C4-2B (cell line): ENCODE results near the gene RAB7B.

ENCODE experiments used
- H3K27ac ChIP-seq: fragments of 450-650 bp; 2 replicates; pipeline ENCODE4 v1.5.1; 2017
- ZFX ChIP-seq: fragments of 450-650 bp; IDR thresholded peaks from 2 replicates; pipeline ENCODE4 v1.6.1; 2017
- TF ChIP-seq, protein P1 (sequence below): fragments of 450-650 bp; conservative IDR thresholded peaks from 2 replicates; pipeline ENCODE4 v1.5.1; 2017; ENCODE audit warnings: mild to moderate bottlenecking

Gene RAB7B

DNA sequence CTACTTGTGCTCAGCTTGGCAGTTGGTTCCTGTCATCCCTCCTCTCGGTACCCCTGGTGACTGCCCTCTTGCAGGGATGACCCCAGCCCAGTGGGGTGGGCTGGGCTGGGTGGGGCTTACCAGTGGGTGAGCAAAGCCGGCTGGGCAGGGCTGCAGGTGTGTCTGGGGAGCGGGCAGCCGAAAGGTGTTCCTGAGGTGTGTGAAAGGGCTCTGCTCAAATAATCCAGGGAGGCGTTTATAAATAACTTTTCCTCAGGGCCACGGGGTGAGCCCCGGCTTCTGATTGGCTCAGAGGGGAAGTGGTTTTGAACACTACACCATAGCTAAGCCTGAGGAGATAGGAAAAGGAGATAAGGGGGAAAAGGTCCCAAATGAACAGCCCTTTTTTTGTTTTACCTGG is 60.0 kb downstream of the RAB7B start, which contains the start of gene SLC26A9:
SLC26A9 (minus strand) TSS at position 212 of the 400 bp plus-strand sequence. CDS start 7,636 bp downstream, outside the sequence.
- TF ChIP-seq, protein P1, sequence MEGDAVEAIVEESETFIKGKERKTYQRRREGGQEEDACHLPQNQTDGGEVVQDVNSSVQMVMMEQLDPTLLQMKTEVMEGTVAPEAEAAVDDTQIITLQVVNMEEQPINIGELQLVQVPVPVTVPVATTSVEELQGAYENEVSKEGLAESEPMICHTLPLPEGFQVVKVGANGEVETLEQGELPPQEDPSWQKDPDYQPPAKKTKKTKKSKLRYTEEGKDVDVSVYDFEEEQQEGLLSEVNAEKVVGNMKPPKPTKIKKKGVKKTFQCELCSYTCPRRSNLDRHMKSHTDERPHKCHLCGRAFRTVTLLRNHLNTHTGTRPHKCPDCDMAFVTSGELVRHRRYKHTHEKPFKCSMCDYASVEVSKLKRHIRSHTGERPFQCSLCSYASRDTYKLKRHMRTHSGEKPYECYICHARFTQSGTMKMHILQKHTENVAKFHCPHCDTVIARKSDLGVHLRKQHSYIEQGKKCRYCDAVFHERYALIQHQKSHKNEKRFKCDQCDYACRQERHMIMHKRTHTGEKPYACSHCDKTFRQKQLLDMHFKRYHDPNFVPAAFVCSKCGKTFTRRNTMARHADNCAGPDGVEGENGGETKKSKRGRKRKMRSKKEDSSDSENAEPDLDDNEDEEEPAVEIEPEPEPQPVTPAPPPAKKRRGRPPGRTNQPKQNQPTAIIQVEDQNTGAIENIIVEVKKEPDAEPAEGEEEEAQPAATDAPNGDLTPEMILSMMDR = no peak
- no peak for TF ChIP-seq ZFX
- H3K27ac ChIP-seq = no peak within 1 kb of the TSS

DNA sequence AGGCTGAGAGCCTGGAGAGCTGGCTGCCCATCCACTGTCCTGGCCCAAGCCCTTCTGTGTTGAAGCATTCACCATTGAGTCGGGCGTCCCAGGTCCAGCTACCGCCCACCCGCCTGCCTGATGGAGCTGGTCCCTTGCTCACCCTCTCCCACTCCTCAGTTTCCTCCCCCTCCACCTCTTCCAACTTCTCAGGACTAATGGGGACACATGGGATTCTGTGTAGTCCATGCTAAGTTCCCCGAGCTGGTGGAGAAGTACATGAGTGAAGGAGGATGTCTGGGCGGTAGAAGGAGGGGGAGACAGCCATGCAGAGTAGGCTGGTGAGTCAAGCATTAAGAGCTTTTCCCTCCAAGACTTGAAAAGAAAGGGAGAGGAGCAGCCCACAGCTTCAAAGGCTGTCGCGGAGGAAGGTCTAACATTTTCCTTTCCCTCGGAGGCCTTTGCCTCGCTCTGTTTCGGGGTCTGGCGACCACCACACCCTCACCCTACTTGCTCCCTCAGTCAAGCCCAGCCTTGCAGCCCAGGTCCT is 60.5 kb downstream of the RAB7B start:
- no peak overlapping the region for H3K27ac ChIP-seq
- TF ChIP-seq ZFX = no peak
- TF ChIP-seq, protein P1 = no peak

DNA sequence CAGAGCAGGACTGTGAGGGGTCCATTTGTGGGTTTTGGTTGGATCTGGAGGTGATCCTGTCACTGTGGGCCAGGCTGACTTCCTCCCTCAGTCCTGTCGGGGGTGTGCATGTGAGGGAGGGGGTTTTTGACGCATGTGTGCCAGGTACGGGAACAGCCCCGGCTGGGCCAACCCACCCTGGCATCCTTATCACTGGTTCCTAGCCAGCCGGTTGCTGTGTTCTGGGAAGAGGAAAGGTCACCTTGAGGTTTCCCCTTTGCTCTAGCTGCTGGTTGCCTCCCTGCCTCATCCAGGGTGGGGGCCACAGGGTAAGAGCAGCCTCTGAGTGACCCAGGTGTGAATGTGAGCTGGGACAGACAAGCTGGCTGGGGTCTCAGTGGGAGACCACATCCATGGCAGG is 62.5 kb downstream of the RAB7B start:
- H3K27ac ChIP-seq = no peak overlapping the region
- TF ChIP-seq ZFX = no peak
- TF ChIP-seq, protein P1 = no peak

DNA sequence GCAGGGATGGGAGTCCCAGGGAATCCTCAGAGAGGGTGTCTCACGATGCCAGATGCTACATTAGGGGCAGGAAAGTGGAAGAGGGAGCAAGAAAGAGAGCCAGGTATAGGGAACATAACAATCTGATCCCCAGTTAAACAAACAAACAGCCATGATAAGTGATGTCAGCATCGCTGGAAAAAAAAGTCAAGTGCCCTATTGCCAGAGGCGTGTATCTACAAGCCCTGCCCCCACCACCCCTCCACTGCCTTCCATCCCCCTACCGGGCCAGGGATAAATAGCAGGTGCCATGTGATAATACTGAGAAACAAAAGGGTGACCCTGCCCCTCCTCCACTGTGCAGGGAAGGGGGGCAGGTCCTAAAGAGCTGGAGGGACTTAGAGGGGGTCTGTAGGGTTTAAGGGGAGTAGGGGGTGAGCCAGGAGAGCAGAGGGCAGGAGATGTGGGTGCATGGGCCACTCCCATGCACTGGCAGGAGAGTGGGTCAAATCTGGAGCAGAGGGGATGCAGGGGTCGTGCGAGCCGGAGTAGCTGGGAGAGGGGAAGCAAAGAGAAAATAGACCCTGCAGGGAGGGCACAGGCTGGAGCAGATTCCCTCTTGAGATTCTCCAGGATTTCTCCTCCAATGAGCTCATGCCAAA is 63.4 kb downstream of the RAB7B start:
- no peak for TF ChIP-seq ZFX
- TF ChIP-seq, protein P1 = no peak; the same call in 1 of the 2 replicates
- H3K27ac ChIP-seq = no peak overlapping the region

DNA sequence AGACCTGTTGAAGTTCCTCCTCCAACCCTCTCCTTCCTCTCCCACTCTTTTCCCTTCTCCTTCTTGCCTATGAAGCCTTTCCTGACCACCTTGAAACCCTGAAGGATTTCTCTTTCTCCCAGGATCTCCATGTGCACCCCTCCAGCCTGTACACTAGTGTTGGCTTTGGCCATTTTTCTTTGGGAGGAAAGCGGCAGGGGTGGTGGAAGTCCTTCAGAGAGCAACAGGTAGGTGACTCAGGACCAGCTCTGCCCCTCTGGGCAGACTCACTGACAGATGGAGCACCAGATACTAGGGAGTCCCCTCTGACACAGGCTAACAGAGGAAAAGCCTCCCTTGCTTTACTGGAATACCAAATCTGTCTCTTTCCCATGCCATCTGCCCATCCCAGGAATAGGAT is 64.5 kb downstream of the RAB7B start:
- H3K27ac ChIP-seq = no peak overlapping the region
- TF ChIP-seq ZFX = no peak
- TF ChIP-seq, protein P1 = no peak

DNA sequence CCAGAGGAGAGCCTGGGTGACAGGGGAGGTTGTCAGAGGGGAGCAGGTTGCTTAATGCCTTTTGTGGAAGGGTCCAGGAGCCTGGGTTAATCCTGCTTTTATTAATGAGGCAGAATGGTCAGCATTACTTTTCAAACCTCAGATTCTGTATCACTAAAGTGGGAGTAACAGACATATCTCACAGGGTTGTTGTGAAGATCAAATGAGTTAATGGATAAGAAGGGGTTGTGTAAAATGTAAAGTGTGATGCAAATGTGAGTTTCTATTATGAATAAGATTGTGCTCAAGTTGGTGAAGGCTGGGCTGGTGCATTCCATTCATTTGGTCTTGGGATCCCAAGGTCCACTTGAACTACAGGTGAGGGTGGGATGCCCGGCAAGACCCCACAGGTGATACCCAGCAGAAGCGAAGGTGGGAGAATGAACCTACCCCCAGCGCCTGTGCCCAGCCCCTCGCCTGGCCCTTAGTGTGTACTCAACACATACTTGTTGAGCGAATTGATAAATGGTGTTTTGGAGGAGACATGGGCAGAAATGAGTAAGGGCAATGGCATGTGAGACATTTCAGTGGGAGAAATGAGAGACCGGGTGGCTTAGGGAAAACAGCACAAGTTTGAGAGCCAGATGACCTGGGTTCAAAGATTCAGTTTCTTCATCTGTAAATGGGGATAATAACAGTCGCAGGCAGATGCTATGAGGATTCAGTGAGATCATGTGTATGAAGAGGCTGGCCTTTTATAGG is 66.2 kb downstream of the RAB7B start:
- H3K27ac ChIP-seq = no peak overlapping the region
- TF ChIP-seq, protein P1 = no peak
- TF ChIP-seq ZFX = no peak

DNA sequence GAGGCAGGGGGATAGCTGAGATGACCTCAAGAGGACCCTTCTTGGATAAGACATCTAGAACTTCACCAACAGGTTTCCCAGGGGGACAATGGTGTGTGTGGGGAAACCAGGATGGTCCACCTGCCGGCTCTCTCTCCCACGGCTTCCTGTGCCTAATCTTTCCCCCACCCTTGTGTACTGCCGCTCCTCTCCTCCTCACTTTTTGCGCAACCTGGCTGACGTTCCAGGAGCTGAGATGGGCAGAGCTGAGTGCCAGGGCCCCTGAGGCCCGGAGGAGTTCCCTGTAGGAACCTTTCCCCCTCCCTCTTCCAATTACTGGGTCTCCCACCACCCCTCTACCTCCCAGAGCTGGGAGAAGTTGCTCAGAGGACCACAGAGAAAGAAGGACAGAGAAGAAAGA is 66.9 kb downstream of the RAB7B start:
- TF ChIP-seq ZFX = no peak
- TF ChIP-seq, protein P1 = no peak
- H3K27ac ChIP-seq = no peak overlapping the region
